Erythroblast (primary cell): ENCODE data around the gene PATE4.
"Not testable (repeated sequence)": the region's sequence is repeated elsewhere in the genome, so short reads cannot be mapped to it uniquely, and the experiment has no call there.

ENCODE experiments used
- DNase-seq, 2 experiments: peaks; one replicate each; lab custom pipeline; 2025; lab: John Stamatoyannopoulos, UW
- GATA1 ChIP-seq: IDR thresholded peaks from 2 replicates; pipeline ENCODE4 v1.6.1; 2011; ENCODE audit warnings: low read depth, mild to moderate bottlenecking, control low read depth, low read length, moderate library complexity
- POLR2A ChIP-seq: IDR thresholded peaks from 2 replicates; pipeline ENCODE4 v1.6.1; 2011; ENCODE audit warnings: mild to moderate bottlenecking, low read length

PATE4 gene

GRCh38 chr11:125833016-125833415 is at the start of gene PATE4:
PATE4 (plus strand) TSS chr11:125833316; CDS start chr11:125833360, 44 bp downstream.
- DNase-seq: no peak
- TF ChIP-seq POLR2A: no peak
- TF ChIP-seq GATA1: no peak

GRCh38 chr11:125784678-125785077 is 48.4 kb upstream of the PATE4 start:
- TF ChIP-seq POLR2A: no peak
- no peak for TF ChIP-seq GATA1
- no peak for DNase-seq

GRCh38 chr11:125787827-125788226 is 45.3 kb upstream of the PATE4 start, which contains the start of gene PATE3:
PATE3 (plus strand) TSS chr11:125788127; CDS start chr11:125788152, 25 bp downstream.
- no peak for TF ChIP-seq GATA1
- TF ChIP-seq POLR2A: no peak
- DNase-seq: no peak

GRCh38 chr11:125790825-125791224 is 42.3 kb upstream of the PATE4 start:
- no peak for DNase-seq
- TF ChIP-seq POLR2A: no peak
- no peak for TF ChIP-seq GATA1

- no peak for TF ChIP-seq GATA1
- no peak for DNase-seq
Observed at GRCh38 chr11:125797641-125798040, 35.5 kb upstream of the PATE4 start.

- no peak for DNase-seq
- no peak for TF ChIP-seq GATA1
- TF ChIP-seq POLR2A: no peak
Observed at GRCh38 chr11:125799808-125800207, 33.3 kb upstream of the PATE4 start.

GRCh38 chr11:125802387-125802786 is 30.7 kb upstream of the PATE4 start:
- TF ChIP-seq POLR2A: no peak
- no peak for TF ChIP-seq GATA1

GRCh38 chr11:125807909-125808308 is 25.2 kb upstream of the PATE4 start:
- no peak for DNase-seq
- no peak for TF ChIP-seq GATA1
- no peak for TF ChIP-seq POLR2A

More at GRCh38 chr11:125802387-125802786, 30.7 kb upstream of the PATE4 start:
- no peak for DNase-seq

GRCh38 chr11:125835748-125836147 is 2.6 kb downstream of the PATE4 start:
- no peak for DNase-seq
- no peak for TF ChIP-seq POLR2A
- TF ChIP-seq GATA1: no peak

GRCh38 chr11:125842321-125842948 is 9.3 kb downstream of the PATE4 start:
- no peak for TF ChIP-seq GATA1
- no peak for DNase-seq

- TF ChIP-seq POLR2A (no peak), GATA1 (no peak)
- no peak for DNase-seq
Observed at GRCh38 chr11:125846188-125846587, 13.1 kb downstream of the PATE4 start.

GRCh38 chr11:125857670-125858069 is 24.6 kb downstream of the PATE4 start:
- DNase-seq: not testable (repeated sequence)

GRCh38 chr11:125862786-125863185 is 29.7 kb downstream of the PATE4 start:
- not testable (repeated sequence) for DNase-seq

- DNase-seq: not testable (repeated sequence)
Observed at GRCh38 chr11:125865354-125865753, 32.2 kb downstream of the PATE4 start.

GRCh38 chr11:125869521-125869920 is 36.4 kb downstream of the PATE4 start:
- no peak for DNase-seq
- TF ChIP-seq GATA1: no peak
- no peak for TF ChIP-seq POLR2A
